ENCODE measurements around the gene MSI2. TPM values are rescaled to one million over a fixed set of nuclear protein-coding genes. Genes with fewer than 3 reads are reported as not detected.
A peak's percentile ranks its signal among the peaks of the same experiment; 100 is the strongest.
"Not testable (repeated sequence)": the region's sequence is repeated elsewhere in the genome, so short reads cannot be mapped to it uniquely, and the experiment has no call there.

Gene MSI2
- total and polyA plus RNA-seq, 5 experiments from 2014 or later: 2.5 to 136 (median 4.9) TPM

- POLR2A ChIA-PET: no interaction called here
- ATAC-seq: no peak
- Mint-ChIP-seq H3K4me3 (peak overlapping the region in 1 of 10 donors; percentile 8), H3K9me3 (no peaks in the 10 kb centered on the region), H3K4me1 (peaks cover 34 to 72% (median 64%) of the 10 kb centered on the region in 4 donors), H3K27ac (peak overlapping the region in 5 of 10 donors; percentile 11 to 71 (median 44)), H3K27me3 (no peaks in the 10 kb centered on the region), H3K36me3 (peaks cover 0 to 3% (median 0%) of the 10 kb centered on the region in 3 donors)
- DNase-seq: no peak
Measured at GRCh38 chr17:57609878-57610270, 353.6 kb downstream of the MSI2 start.

- Mint-ChIP-seq H3K27ac (peak overlapping the region in 9 of 10 donors; percentile 8 to 89 (median 80)), H3K27me3 (no peaks in the 10 kb centered on the region), H3K4me3 (peak overlapping the region in 5 of 10 donors; percentile 22 to 67 (median 33)), H3K4me1 (peaks cover 21 to 47% (median 43%) of the 10 kb centered on the region in 4 donors), H3K36me3 (peaks cover 0 to 24% (median 17%) of the 10 kb centered on the region in 3 donors), H3K9me3 (no peaks in the 10 kb centered on the region)
- DNase-seq (peak in 4 of 10 donors; percentile 28 to 43 (median 42)), ATAC-seq (peak; percentile 82 to 92)
- POLR2A ChIA-PET: interaction anchor here (1.1 kb wide), 1 partner anchor 8 kb away, joined by 4 read pairs; no protein-coding TSS in a partner anchor
Measured at GRCh38 chr17:57612202-57613071, 356.1 kb downstream of the MSI2 start.

GRCh38 chr17:57614742-57615141 lies 358.4 kb downstream of the MSI2 start:
- no peak for ATAC-seq
- POLR2A ChIA-PET: interaction anchor here (0.9 to 1.9 kb wide), 3 partner anchors 10 to 11 kb away, joined by 3 to 6 read pairs (median 6); no protein-coding TSS in a partner anchor
- Mint-ChIP-seq H3K27ac (peak overlapping the region in 1 of 10 donors; percentile 21), H3K4me3 (no peak overlapping the region), H3K36me3 (peaks cover 0 to 36% (median 22%) of the 10 kb centered on the region in 3 donors), H3K9me3 (no peaks in the 10 kb centered on the region), H3K27me3 (no peaks in the 10 kb centered on the region), H3K4me1 (peaks cover 22 to 33% (median 30%) of the 10 kb centered on the region in 4 donors)
- no peak for DNase-seq

GRCh38 chr17:57615836-57616757 lies 359.8 kb downstream of the MSI2 start:
- ATAC-seq (no peak), DNase-seq (no peak)
- no peaks in the 10 kb centered on the region for H3K9me3 Mint-ChIP-seq
- peaks cover 22 to 33% (median 27%) of the 10 kb centered on the region in 4 donors for H3K4me1 Mint-ChIP-seq
- no peaks in the 10 kb centered on the region for H3K27me3 Mint-ChIP-seq
- H3K4me3 Mint-ChIP-seq: no peak overlapping the region
- POLR2A ChIA-PET: interaction anchor here (0.9 to 1.9 kb wide), 2 partner anchors 8 to 11 kb away, joined by 6 read pairs; no protein-coding TSS in a partner anchor
- H3K27ac Mint-ChIP-seq: peak overlapping the region in 1 of 10 donors; percentile 37
- H3K36me3 Mint-ChIP-seq: peaks cover 0 to 40% (median 22%) of the 10 kb centered on the region in 3 donors

GRCh38 chr17:57617218-57617617 lies 360.9 kb downstream of the MSI2 start:
- H3K27ac Mint-ChIP-seq: no peak overlapping the region
- ATAC-seq (no peak), DNase-seq (no peak)
- POLR2A ChIA-PET: interaction anchor here (1.0 kb wide), 1 partner anchor 11 kb away, joined by 4 read pairs; no protein-coding TSS in a partner anchor
- H3K27me3 Mint-ChIP-seq: no peaks in the 10 kb centered on the region
- no peaks in the 10 kb centered on the region for H3K9me3 Mint-ChIP-seq
- peaks cover 0 to 43% (median 22%) of the 10 kb centered on the region in 3 donors for H3K36me3 Mint-ChIP-seq
- peaks cover 20 to 32% (median 26%) of the 10 kb centered on the region in 4 donors for H3K4me1 Mint-ChIP-seq
- no peak overlapping the region for H3K4me3 Mint-ChIP-seq

- peaks cover 0 to 50% (median 24%) of the 10 kb centered on the region in 3 donors for H3K36me3 Mint-ChIP-seq
- no peak for ATAC-seq
Measured at GRCh38 chr17:57619061-57619937, 363.0 kb downstream of the MSI2 start.

GRCh38 chr17:57620576-57620975 lies 364.3 kb downstream of the MSI2 start:
- Mint-ChIP-seq H3K36me3 (peaks cover 0 to 46% (median 20%) of the 10 kb centered on the region in 3 donors), H3K27me3 (no peaks in the 10 kb centered on the region), H3K27ac (no peak overlapping the region), H3K4me1 (peaks cover 10 to 39% (median 18%) of the 10 kb centered on the region in 4 donors), H3K4me3 (no peak overlapping the region), H3K9me3 (no peaks in the 10 kb centered on the region)
- ATAC-seq: no peak
- DNase-seq: no peak
- POLR2A ChIA-PET: no interaction called here

More at GRCh38 chr17:57619061-57619937, 363.0 kb downstream of the MSI2 start:
- Mint-ChIP-seq H3K9me3 (no peaks in the 10 kb centered on the region), H3K4me1 (peaks cover 10 to 32% (median 20%) of the 10 kb centered on the region in 4 donors), H3K27ac (peak overlapping the region in 4 of 10 donors; percentile 3 to 65 (median 33)), H3K27me3 (no peaks in the 10 kb centered on the region), H3K4me3 (no peak overlapping the region)
- POLR2A ChIA-PET: interaction anchor here (1.4 kb wide), 1 partner anchor 13 kb away, joined by 3 read pairs; no protein-coding TSS in a partner anchor
- DNase-seq: no peak

GRCh38 chr17:57621791-57622190 lies 365.5 kb downstream of the MSI2 start:
- Mint-ChIP-seq H3K27ac (peak overlapping the region in 1 of 10 donors; percentile 19), H3K36me3 (peaks cover 0 to 35% (median 11%) of the 10 kb centered on the region in 3 donors), H3K4me1 (peaks cover 9 to 40% (median 17%) of the 10 kb centered on the region in 4 donors)
- H3K27me3 Mint-ChIP-seq, H3K4me3 Mint-ChIP-seq, DNase-seq, ATAC-seq, H3K9me3 Mint-ChIP-seq: not testable (repeated sequence)
- POLR2A ChIA-PET: interaction anchor here (0.9 to 1.7 kb wide), 2 partner anchors 16 to 23 kb away, joined by 3 read pairs; no protein-coding TSS in a partner anchor

GRCh38 chr17:57622306-57622682 lies 366.0 kb downstream of the MSI2 start:
- Mint-ChIP-seq H3K27me3 (no peaks in the 10 kb centered on the region), H3K4me1 (peaks cover 9 to 40% (median 17%) of the 10 kb centered on the region in 4 donors), H3K36me3 (peaks cover 0 to 35% (median 9%) of the 10 kb centered on the region in 3 donors), H3K9me3 (no peaks in the 10 kb centered on the region), H3K4me3 (no peak overlapping the region), H3K27ac (peak overlapping the region in 1 of 10 donors; percentile 87)
- no peak for DNase-seq
- ATAC-seq: no peak
- POLR2A ChIA-PET: interaction anchor here (0.9 to 1.7 kb wide), 2 partner anchors 16 to 24 kb away, joined by 3 read pairs; no protein-coding TSS in a partner anchor

GRCh38 chr17:57622683-57623433 lies 366.5 kb downstream of the MSI2 start:
- peaks cover 0 to 39% (median 13%) of the 10 kb centered on the region in 3 donors for H3K36me3 Mint-ChIP-seq
- H3K9me3 Mint-ChIP-seq: no peaks in the 10 kb centered on the region
- no peaks in the 10 kb centered on the region for H3K27me3 Mint-ChIP-seq
- H3K27ac Mint-ChIP-seq: peak overlapping the region in 6 of 10 donors; percentile 47 to 87 (median 62)
- DNase-seq (peak in 1 of 10 donors; percentile 35), ATAC-seq (peak in 1 of 2 donors; percentile 33)
- POLR2A ChIA-PET: interaction anchor here (1.7 kb wide), 1 partner anchor 24 kb away, joined by 3 read pairs; no protein-coding TSS in a partner anchor
- peak overlapping the region in 1 of 10 donors; percentile 57 for H3K4me3 Mint-ChIP-seq
- peaks cover 12 to 43% (median 20%) of the 10 kb centered on the region in 4 donors for H3K4me1 Mint-ChIP-seq
